GM23248 (cell line): Measurements from ENCODE around the gene IFNA21. TPM values are rescaled to one million over a fixed set of nuclear protein-coding genes. Genes with fewer than 3 reads are reported as not detected.
"Not testable (repeated sequence)": the region's sequence is repeated elsewhere in the genome, so short reads cannot be mapped to it uniquely, and the experiment has no call there.

Experiments
- DNase-seq: peaks from one replicate; pipeline ENCODE4 v3.0.0-alpha.2; 2015
- H2AFZ ChIP-seq: fragments of 200-600 bp; sonication (generic); 2 replicates; pipeline ENCODE4 v1.6.1; 2016; ENCODE audit warnings: antibody characterized with exemption
- H3F3A ChIP-seq: fragments of 200-600 bp; sonication (generic); 2 replicates; pipeline ENCODE4 v1.6.1; 2016; ENCODE audit warnings: mild to moderate bottlenecking, antibody characterized with exemption, mixed run types; ENCODE audit not compliant: insufficient read depth
- H3K27ac ChIP-seq: fragments of 200-600 bp; sonication (generic); 2 replicates; pipeline ENCODE4 v1.5.1; 2016; ENCODE audit warnings: mild to moderate bottlenecking
- H3K27me3 ChIP-seq: fragments of 200-600 bp; sonication (generic); replicated peaks from 2 replicates; pipeline ENCODE4 v1.6.1; 2016; ENCODE audit warnings: mild to moderate bottlenecking; ENCODE audit not compliant: insufficient read depth
- H3K36me3 ChIP-seq: fragments of 200-600 bp; sonication (generic); 2 replicates; pipeline ENCODE4 v1.6.1; 2016; ENCODE audit warnings: low read depth, mild to moderate bottlenecking
- H3K4me1 ChIP-seq: fragments of 200-600 bp; sonication (generic); 2 replicates; pipeline ENCODE4 v1.6.1; 2016; ENCODE audit warnings: mild to moderate bottlenecking; ENCODE audit not compliant: insufficient read depth
- H3K4me2 ChIP-seq: fragments of 200-600 bp; sonication (generic); one replicate; pipeline ENCODE4 v1.6.1; 2016; ENCODE audit warnings: mild to moderate bottlenecking; ENCODE audit not compliant: unreplicated experiment
- H3K4me3 ChIP-seq: fragments of 200-600 bp; sonication (generic); 2 replicates; pipeline ENCODE4 v1.5.1; 2016; ENCODE audit warnings: mild to moderate bottlenecking
- H3K79me2 ChIP-seq: fragments of 200-600 bp; sonication (generic); 2 replicates; pipeline ENCODE4 v1.6.1; 2016; ENCODE audit warnings: mild to moderate bottlenecking; ENCODE audit not compliant: insufficient read depth
- H3K9ac ChIP-seq: fragments of 200-600 bp; sonication (generic); 2 replicates; pipeline ENCODE4 v1.6.1; 2016; ENCODE audit warnings: mild to moderate bottlenecking
- H3K9me2 ChIP-seq: fragments of 200-600 bp; sonication (generic); 2 replicates; pipeline ENCODE4 v1.6.1; 2016; ENCODE audit warnings: mixed run types, mild to moderate bottlenecking, moderate library complexity; ENCODE audit not compliant: insufficient read depth
- H3K9me3 ChIP-seq: fragments of 200-600 bp; sonication (generic); one replicate; pipeline ENCODE4 v1.6.1; 2017; ENCODE audit warnings: low read depth
- H4K20me1 ChIP-seq: fragments of 200-600 bp; sonication (generic); 2 replicates; pipeline ENCODE4 v1.6.0; 2016; ENCODE audit not compliant: insufficient read depth
- EZH2 ChIP-seq: fragments of 200-600 bp; sonication (generic); IDR thresholded peaks from 2 replicates; pipeline ENCODE4 v1.6.1; 2018; ENCODE audit warnings: antibody characterized with exemption, mild to moderate bottlenecking; ENCODE audit not compliant: insufficient read depth, poor library complexity, severe bottlenecking
- EZH2phosphoT487 ChIP-seq: fragments of 200-600 bp; sonication (generic); IDR thresholded peaks from 2 replicates; pipeline ENCODE4 v1.6.1; 2018; ENCODE audit warnings: antibody characterized with exemption, moderate library complexity, mild to moderate bottlenecking, low read depth; ENCODE audit not compliant: insufficient read depth
- WGBS, 2 experiments: methylation state at CpG; one replicate each; pipeline ENCODE4 v1.1.6; 2015 to 2017; ENCODE audit warnings: low lambda C conversion rate in 2 of 2, low coverage in 1 of 2; ENCODE audit errors: missing lambda C conversion rate in 2 of 2; 5-methylcytosine and 5-hydroxymethylcytosine counted together
- in situ Hi-C: fragments of 300-500 bp; cut with MboI; formaldehyde crosslinking; loops from 2 replicates; pipeline ENCODE4 v1.15.0; 2020
- polyA plus RNA-seq: library from polyadenylated mRNA; unstranded; fragments of >200 nt; fragmentation: Nextera tagmentation; extraction: Ambion mirVana; gene quantifications from 2 replicates; pipeline ENCODE4 v1.2.1, GENCODE V29; 2016
- total RNA-seq: library from RNA; depleted of rRNA; stranded (reverse); fragments of >200 nt; shearing (Covaris generic); gene quantifications from 2 replicates; pipeline ENCODE4 v1.2.3, GENCODE V29; 2014

Gene IFNA21
- total and polyA plus RNA-seq, 2 experiments from 2014 or later: not detected

- Histone ChIP-seq H3F3A (no peaks in the 10 kb centered on the region), H3K27me3 (peaks cover 33% of the 10 kb centered on the region), H3K4me2 (no peak overlapping the region), H3K9ac (no peak overlapping the region), H3K9me3 (no peaks in the 10 kb centered on the region), H3K79me2 (no peaks in the 10 kb centered on the region), H3K36me3 (no peaks in the 10 kb centered on the region), H3K4me3 (no peak overlapping the region), H3K27ac (no peak overlapping the region), H2AFZ (no peak overlapping the region), H3K9me2 (no peaks in the 10 kb centered on the region), H4K20me1 (no peaks in the 10 kb centered on the region), H3K4me1 (no peaks in the 10 kb centered on the region)
- TF ChIP-seq EZH2: no peak
- no peak for TF ChIP-seq EZH2phosphoT487
- no peak for DNase-seq
- in situ Hi-C loops: no loop called here
These were observed 38.7 kb upstream of the IFNA21 start for GRCh38 chr9:21205204-21205603.

- H3K4me1 ChIP-seq, H3K9me3 ChIP-seq, H3K36me3 ChIP-seq, H3K9me2 ChIP-seq, H3K9ac ChIP-seq, H3F3A ChIP-seq, H3K4me2 ChIP-seq, H4K20me1 ChIP-seq, in situ Hi-C loops, H2AFZ ChIP-seq, H3K27ac ChIP-seq, DNase-seq, H3K4me3 ChIP-seq, H3K79me2 ChIP-seq: not testable (repeated sequence)
- H3K27me3 ChIP-seq: peaks cover 28% of the 10 kb centered on the region
- 25 to 31% methylated on average over 4 of the region's 4 CpGs for WGBS, 2 experiments
These were observed 35.6 kb upstream of the IFNA21 start, which contains the start of gene IFNA7 for GRCh38 chr9:21202105-21202504. Gene IFNA7, minus strand, starts transcription at chr9:21202205. Its CDS starts 40 bp downstream, at chr9:21202165.

GRCh38 chr9:21194867-21195776, 28.7 kb upstream of the IFNA21 start:
- peak; percentile 53 for DNase-seq
- H3K9me3 ChIP-seq, H3K27me3 ChIP-seq, H3K36me3 ChIP-seq, H4K20me1 ChIP-seq, H3K27ac ChIP-seq, H3K9me2 ChIP-seq, H3K4me1 ChIP-seq, H3K9ac ChIP-seq, H3K79me2 ChIP-seq, in situ Hi-C loops, H3F3A ChIP-seq: not testable (repeated sequence)
- WGBS, 2 experiments: 23 to 28% methylated on average over 6 of the region's 6 CpGs
- peak overlapping the region; percentile 63 for H2AFZ ChIP-seq
- peak overlapping the region; percentile 21 for H3K4me2 ChIP-seq
- peak overlapping the region; percentile 52 for H3K4me3 ChIP-seq

GRCh38 chr9:21187487-21187886, 21.0 kb upstream of the IFNA21 start, which contains the start of gene IFNA4:
Gene IFNA4, minus strand, starts transcription at chr9:21187587. Its CDS starts 56 bp downstream, at chr9:21187531.
- H3K4me2 ChIP-seq, in situ Hi-C loops, H3K9ac ChIP-seq, H3K9me3 ChIP-seq, H2AFZ ChIP-seq, H3K4me3 ChIP-seq, H3F3A ChIP-seq, H3K9me2 ChIP-seq, DNase-seq, H3K4me1 ChIP-seq, H4K20me1 ChIP-seq, H3K27ac ChIP-seq, H3K36me3 ChIP-seq, H3K79me2 ChIP-seq: not testable (repeated sequence)
- WGBS, 2 experiments: 41 to 44% methylated on average over 3 of the region's 3 CpGs
- peaks cover 27% of the 10 kb centered on the region; the same call in 1 of the 2 replicates for H3K27me3 ChIP-seq

GRCh38 chr9:21182810-21183736, 16.6 kb upstream of the IFNA21 start:
- H3K9me3 ChIP-seq, H3K4me1 ChIP-seq, H3K27ac ChIP-seq, H3K9ac ChIP-seq, H3K4me2 ChIP-seq, H3K36me3 ChIP-seq, H4K20me1 ChIP-seq, in situ Hi-C loops, H3K9me2 ChIP-seq, H3F3A ChIP-seq, H3K4me3 ChIP-seq, H3K79me2 ChIP-seq: not testable (repeated sequence)
- peak; percentile 37 for DNase-seq
- H3K27me3 ChIP-seq: peaks cover 12% of the 10 kb centered on the region; the same call in 1 of the 2 replicates
- H2AFZ ChIP-seq: peak overlapping the region; percentile 45; the same call in 1 of the 2 replicates
- 17 to 23% methylated on average over 4 of the region's 4 CpGs for WGBS, 2 experiments
